Measurements from ENCODE around the gene SEMA3C.

GRCh38 chr7:80726666-80727065 lies 192.2 kb downstream of the SEMA3C start:
- no peak for TF ChIP-seq CTCF (IDR thresholded peaks at IDR 0.05; ENCODE audit: insufficient read depth, low read length)
- TF ChIP-seq SPI1 (IDR thresholded peaks at IDR 0.05; ENCODE audit: borderline replicate concordance, low read depth) = no peak
